GM12865 (cell line): Measurements from ENCODE around the gene DNAJC12.
"Not testable (repeated sequence)": the region's sequence is repeated elsewhere in the genome, so short reads cannot be mapped to it uniquely, and the experiment has no call there.

Experiments
- DNase-seq: peaks from one replicate; pipeline ENCODE4 v3.0.0; 2010; ENCODE audit warnings: low read depth
- H3K4me3 ChIP-seq: 2 replicates; pipeline ENCODE4 v1.5.1; 2011; ENCODE audit warnings: mild to moderate bottlenecking, low read depth, low read length, control low read depth
- CTCF ChIP-seq: IDR thresholded peaks from 2 replicates; pipeline ENCODE4 v1.5.1; 2011; ENCODE audit warnings: low read length, control low read depth, low read depth, inconsistent platforms; ENCODE audit not compliant: insufficient read depth; ENCODE audit errors: missing control alignments

Gene DNAJC12

GRCh38 chr10:67839951-67840350, 2.0 kb upstream of the DNAJC12 start:
- no peak for TF ChIP-seq CTCF
- no peak for DNase-seq
- no peak overlapping the region for H3K4me3 ChIP-seq

GRCh38 chr10:67839511-67839910, 1.5 kb upstream of the DNAJC12 start:
- DNase-seq, H3K4me3 ChIP-seq: not testable (repeated sequence)

- TF ChIP-seq CTCF = no peak
- no peak overlapping the region for H3K4me3 ChIP-seq
- no peak for DNase-seq
These were observed 1.0 kb downstream of the DNAJC12 start for GRCh38 chr10:67836972-67837371.

GRCh38 chr10:67836488-67836887, 1.5 kb downstream of the DNAJC12 start:
- TF ChIP-seq CTCF = no peak
- no peak overlapping the region for H3K4me3 ChIP-seq
- DNase-seq = no peak

- not testable (repeated sequence) for DNase-seq, H3K4me3 ChIP-seq
These were observed 2.2 kb downstream of the DNAJC12 start for GRCh38 chr10:67835541-67836394.

- no peak for DNase-seq
- H3K4me3 ChIP-seq = no peak overlapping the region
- no peak for TF ChIP-seq CTCF
These were observed 3.6 kb downstream of the DNAJC12 start for GRCh38 chr10:67834375-67834774.

GRCh38 chr10:67827811-67828210, 10.2 kb downstream of the DNAJC12 start:
- DNase-seq = no peak
- TF ChIP-seq CTCF = no peak

GRCh38 chr10:67819768-67820204, 18.2 kb downstream of the DNAJC12 start:
- TF ChIP-seq CTCF = no peak
- DNase-seq = peak; percentile 19
- H3K4me3 ChIP-seq = no peak overlapping the region

More at GRCh38 chr10:67827811-67828210, 10.2 kb downstream of the DNAJC12 start:
- no peak overlapping the region for H3K4me3 ChIP-seq
